ENCODE data around the gene CACNA1H.
"Not testable (repeated sequence)": the region's sequence is repeated elsewhere in the genome, so short reads cannot be mapped to it uniquely, and the experiment has no call there.

CACNA1H gene

DNA sequence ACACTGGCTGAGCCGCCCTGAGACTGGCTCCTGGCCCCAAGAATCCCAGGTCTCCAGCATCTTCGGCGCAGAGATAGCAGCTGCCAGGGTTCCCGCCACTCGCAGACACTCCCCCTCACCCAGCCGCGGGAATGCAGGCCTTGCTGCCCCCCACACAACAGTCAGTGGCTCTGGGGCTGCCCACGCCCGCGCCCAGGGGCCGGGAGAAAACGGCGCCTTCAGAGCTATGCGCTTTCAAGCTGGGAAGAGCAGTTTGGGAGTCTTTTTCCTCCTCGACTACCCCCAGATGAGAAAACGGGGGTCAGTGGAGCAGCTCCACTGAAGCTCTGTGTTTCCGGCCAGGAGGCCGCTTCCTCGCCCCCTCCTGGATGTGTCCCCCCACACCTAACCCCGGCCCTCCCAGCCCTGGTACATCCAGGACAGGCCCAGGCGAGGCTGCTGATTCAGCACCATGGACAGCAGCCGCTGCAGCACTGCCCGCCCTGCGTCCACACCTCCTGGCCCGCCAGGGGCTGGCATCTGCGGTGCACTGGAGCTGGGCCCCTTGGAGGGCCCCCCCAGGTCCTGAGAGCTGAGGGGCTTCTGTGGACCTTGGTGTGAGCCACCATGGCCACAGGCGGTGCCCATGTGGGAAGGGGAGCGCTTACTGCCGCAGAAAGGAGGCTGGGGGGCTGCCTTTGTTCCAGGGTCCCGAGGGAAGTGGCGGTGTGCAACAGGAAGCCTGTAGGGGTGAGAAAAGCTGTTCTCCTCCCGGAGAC lies 35.7 kb downstream of the CACNA1H start:
- DNase-seq (ENCODE audit: low read depth) = peak; percentile 13
- no peak overlapping the region for H3K4me3 ChIP-seq (ENCODE audit: low read length)
- TF ChIP-seq, protein P1, sequence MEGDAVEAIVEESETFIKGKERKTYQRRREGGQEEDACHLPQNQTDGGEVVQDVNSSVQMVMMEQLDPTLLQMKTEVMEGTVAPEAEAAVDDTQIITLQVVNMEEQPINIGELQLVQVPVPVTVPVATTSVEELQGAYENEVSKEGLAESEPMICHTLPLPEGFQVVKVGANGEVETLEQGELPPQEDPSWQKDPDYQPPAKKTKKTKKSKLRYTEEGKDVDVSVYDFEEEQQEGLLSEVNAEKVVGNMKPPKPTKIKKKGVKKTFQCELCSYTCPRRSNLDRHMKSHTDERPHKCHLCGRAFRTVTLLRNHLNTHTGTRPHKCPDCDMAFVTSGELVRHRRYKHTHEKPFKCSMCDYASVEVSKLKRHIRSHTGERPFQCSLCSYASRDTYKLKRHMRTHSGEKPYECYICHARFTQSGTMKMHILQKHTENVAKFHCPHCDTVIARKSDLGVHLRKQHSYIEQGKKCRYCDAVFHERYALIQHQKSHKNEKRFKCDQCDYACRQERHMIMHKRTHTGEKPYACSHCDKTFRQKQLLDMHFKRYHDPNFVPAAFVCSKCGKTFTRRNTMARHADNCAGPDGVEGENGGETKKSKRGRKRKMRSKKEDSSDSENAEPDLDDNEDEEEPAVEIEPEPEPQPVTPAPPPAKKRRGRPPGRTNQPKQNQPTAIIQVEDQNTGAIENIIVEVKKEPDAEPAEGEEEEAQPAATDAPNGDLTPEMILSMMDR (conservative IDR thresholded peaks at IDR 0.05; ENCODE audit: low read length) = no peak

GRCh38 chr16:1189455-1189854 lies 36.5 kb downstream of the CACNA1H start:
- TF ChIP-seq, protein P1 (conservative IDR thresholded peaks at IDR 0.05; ENCODE audit: low read length) = no peak
- no peak for DNase-seq (ENCODE audit: low read depth)
- no peak overlapping the region for H3K4me3 ChIP-seq (ENCODE audit: low read length)

DNA sequence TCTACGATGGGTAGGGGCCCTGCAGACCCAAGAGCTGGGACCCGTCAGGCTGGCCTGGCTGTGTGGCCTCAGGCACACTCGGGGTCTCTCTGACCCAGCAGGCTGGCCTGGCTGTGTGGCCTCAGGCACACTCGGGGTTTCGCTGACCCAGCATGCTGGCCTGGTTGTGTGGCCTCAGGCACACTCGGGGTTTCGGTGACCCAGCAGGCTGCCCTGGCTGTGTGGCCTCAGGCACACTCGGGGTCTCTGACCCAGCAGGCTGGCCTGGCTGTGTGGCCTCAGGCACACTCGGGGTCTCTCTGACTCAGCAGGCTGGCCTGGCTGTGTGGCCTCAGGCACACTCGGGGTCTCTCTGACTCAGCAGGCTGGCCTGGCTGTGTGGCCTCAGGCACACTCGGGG lies 37.9 kb downstream of the CACNA1H start:
- DNase-seq (ENCODE audit: low read depth); H3K4me3 ChIP-seq (ENCODE audit: low read length): not testable (repeated sequence)

GRCh38 chr16:1192384-1193073 lies 39.6 kb downstream of the CACNA1H start:
- TF ChIP-seq, protein P1 (conservative IDR thresholded peaks at IDR 0.05; ENCODE audit: low read length) = no peak
- DNase-seq (ENCODE audit: low read depth) = no peak

DNA sequence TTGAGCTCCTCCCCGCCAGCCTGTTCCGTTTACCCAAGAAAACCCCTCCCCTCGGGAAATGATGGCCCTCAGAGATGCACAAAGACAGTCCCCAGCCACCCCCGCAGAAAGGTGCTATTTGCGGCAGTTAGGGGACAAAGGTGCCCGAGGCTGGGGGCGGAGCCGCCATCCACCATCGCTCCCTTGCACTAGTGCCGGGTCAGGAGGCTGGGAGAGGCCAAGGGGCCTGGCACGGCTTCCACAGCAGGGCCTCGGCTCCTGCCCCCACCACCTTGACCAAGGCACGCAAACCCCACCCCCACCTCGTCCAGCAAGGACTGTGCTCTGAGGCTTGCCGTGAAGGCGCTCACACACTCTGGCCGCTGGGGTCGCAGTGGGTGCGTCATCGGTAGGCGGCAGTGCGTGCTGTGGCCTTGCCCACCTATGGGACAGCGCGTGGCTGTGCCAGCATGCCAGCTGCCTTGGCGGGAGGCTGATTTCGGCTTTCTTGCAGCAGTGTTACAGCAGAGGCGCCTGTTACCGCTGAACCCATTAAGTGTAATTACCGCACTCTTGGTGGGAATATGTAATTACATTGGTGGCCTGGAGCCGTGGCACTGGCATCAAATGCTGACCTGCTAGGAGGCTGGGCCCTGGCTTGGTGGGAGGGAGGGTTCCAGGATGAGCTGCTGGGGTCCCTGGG lies 40.4 kb downstream of the CACNA1H start:
- no peak overlapping the region for H3K4me3 ChIP-seq (ENCODE audit: low read length)
- no peak for DNase-seq (ENCODE audit: low read depth)
- TF ChIP-seq, protein P1 (conservative IDR thresholded peaks at IDR 0.05; ENCODE audit: low read length) = no peak

More at GRCh38 chr16:1192384-1193073, 39.6 kb downstream of the CACNA1H start:
- no peak overlapping the region for H3K4me3 ChIP-seq (ENCODE audit: low read length)

GRCh38 chr16:1193825-1194581 lies 41.1 kb downstream of the CACNA1H start:
- TF ChIP-seq, protein P1 (conservative IDR thresholded peaks at IDR 0.05; ENCODE audit: low read length) = no peak
- DNase-seq (ENCODE audit: low read depth) = no peak
- H3K4me3 ChIP-seq (ENCODE audit: low read length) = no peak overlapping the region

All from AG10803 (cell line).